Fibroblast of upper back skin (primary cell): Measurements from ENCODE around the gene APP.
"Not testable (repeated sequence)": the region's sequence is repeated elsewhere in the genome, so short reads cannot be mapped to it uniquely, and the experiment has no call there.

ENCODE experiments used
- DNase-seq: peaks from one replicate; pipeline ENCODE4 v3.0.0-alpha.2; 2013

Gene APP

DNA sequence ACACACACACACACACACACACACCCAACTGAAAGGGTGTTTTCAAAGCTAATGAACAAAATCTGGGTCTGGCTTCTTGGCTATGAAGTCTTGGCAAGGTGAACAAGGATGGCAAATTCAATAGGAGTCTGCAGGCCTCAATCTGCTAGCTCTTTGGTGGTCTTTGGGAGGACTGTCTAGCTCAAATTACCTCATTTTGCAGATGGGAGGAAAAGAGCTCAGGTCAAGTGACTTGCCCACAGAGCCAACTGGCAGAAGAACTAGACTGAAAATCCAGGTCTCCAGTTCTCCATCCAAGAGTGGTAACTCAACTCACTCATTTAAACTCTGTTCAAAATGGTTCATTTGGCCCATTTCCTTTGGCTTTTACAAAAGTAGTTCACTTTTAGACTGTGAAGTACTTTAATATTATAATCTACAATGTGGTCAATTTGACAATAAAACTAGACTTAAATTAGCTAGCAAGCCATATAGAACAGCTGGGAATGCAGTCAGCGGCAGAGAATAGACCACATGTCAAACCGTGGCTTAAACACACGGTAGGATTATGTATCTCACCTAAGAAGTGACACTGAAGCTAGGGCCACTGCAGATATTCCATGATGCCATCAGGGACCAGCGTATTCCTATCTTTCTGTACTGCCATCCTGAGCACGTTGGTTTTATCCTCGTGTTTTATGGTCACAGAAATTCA, 112.9 kb downstream of the APP start:
- no peak for DNase-seq

DNA sequence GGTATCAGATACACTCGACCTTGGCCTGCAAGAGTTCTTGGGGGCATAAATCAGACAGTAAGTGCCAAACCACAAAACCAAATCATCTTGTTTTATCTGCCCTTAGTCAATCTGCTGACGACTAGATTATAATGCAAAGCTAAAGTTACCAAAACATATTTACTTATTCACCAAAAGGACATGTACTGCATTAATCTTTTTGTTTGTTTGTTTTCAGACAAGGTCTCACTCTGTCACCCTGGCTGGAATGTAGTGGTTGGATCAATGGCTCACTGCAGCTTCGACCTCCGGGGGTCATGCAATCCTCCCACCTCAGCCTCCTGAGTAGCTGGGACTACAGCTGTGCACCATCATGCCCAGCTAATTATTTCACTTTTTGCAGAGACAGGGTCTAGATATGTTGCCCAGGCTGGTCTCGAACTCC, 114.7 kb downstream of the APP start:
- no peak for DNase-seq

DNA sequence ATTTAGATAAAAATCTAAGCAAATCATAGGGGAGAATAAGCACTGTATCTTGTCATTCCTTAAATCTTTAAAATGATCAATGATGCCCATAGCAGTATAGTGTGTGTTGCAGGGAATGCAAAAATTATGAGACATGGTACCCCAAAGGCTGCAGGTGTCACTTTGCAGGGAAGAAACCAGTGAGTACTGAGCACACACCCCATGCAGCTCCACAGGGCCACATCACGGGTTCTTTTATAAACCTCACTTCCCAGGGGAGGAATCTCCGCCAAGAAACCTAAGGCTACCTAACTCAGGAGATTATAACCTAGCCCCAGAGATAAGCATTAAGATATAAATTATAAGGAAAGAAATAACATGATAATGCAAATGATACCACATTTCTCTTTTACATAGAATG, 115.6 kb downstream of the APP start:
- no peak for DNase-seq

DNA sequence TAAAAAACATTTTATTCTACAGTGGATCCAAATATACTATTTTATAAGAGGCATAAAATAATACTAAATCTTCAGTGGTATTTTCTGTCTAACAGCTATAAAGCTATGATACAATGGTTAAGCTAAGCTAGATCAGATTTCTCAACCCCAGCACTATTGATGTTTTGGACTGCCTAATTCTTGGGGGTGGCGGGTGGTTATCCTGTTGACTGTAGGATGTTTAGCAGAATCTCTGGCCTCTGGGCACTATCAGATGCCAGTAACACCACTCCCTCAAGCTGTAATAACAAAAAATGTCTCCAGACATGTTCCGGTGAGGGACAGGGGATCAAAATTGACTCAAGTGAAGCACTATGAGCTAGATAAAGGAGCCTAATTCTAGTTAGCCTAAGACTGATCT, 118.5 kb downstream of the APP start:
- DNase-seq = no peak

DNA sequence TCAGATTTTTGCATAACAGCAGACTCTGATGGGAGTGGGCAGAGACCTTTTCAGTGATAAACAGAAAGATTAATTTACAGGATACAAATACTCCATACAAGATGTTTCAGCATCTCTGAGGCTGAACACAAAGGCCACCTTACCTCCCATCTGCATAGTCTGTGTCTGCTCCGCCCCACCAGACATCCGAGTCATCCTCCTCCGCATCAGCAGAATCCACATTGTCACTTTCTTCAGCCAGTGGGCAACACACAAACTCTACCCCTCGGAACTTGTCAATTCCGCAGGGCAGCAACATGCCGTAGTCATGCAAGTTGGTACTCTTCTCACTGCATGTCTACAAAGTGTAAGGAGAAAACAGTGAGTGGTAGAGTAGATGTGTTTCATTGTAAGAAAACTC, 119.7 kb downstream of the APP start:
- DNase-seq = no peak

DNA sequence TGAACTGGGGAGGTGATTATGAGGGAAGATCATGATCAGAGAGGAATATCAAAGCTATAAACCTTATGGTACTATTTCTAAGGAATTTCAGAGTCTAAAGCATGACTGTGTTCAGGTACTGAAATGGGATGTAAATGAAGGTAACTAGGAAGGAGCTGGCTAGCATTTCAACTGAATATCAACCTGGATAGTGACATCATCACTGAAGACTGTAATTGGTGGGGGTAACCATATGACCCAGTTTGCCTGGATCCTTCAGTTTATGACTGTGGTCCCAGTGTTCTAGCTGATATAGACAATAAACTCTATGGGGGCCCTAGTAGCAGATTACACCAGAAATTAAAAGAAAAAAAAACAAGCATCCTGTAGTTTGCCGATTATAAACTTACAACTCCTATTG, 120.8 kb downstream of the APP start:
- no peak for DNase-seq

DNA sequence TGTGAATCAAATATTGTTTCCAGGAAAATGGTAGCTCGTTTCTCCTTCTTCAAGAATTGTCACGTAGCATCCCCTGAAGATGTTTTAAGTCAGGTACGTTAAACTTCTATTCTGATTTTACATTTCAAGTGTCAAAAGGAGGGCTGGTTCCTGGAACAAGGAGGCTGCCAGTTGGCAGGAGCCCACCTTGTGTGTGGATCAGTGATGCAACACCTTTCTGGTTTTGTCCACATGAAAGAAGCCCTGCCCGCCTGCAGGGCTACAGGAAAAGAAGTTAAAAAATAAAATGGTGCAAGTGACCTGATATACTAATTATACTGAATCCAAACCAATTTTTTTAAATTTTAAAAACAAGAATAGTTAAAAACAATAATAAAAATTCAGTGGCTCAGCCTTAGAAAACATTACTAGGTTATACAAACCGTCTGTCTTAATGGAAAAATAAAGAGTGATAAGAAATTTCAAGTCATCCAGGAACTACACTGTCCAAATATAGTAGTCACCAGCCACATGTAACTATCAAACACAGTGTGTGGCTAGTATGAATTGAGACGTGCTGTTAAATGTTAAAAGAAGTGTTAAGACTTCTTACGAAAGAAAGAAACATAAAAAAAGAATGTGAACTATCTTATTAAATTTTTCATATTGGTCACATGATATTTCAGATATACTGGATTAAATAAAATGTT, 123.1 kb downstream of the APP start:
- no peak for DNase-seq

DNA sequence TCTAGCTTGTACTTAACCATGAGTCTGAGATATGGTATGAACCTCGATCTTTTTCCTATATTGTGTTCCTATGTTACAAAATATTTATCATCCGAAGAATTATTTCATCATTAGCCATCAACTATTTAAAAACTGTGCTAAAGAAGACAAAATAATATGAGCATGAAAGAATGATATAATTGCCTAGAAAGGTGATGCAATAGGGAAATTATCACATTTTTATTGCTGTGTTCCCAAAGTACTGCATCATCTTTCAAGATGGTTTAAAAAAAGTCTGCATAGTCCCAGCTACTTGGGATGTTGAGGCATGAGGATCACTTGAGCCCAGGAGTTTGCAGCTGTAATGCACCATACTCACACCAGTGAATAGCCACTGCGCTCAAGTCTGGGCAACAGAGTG, 126.7 kb downstream of the APP start:
- DNase-seq = no peak

DNA sequence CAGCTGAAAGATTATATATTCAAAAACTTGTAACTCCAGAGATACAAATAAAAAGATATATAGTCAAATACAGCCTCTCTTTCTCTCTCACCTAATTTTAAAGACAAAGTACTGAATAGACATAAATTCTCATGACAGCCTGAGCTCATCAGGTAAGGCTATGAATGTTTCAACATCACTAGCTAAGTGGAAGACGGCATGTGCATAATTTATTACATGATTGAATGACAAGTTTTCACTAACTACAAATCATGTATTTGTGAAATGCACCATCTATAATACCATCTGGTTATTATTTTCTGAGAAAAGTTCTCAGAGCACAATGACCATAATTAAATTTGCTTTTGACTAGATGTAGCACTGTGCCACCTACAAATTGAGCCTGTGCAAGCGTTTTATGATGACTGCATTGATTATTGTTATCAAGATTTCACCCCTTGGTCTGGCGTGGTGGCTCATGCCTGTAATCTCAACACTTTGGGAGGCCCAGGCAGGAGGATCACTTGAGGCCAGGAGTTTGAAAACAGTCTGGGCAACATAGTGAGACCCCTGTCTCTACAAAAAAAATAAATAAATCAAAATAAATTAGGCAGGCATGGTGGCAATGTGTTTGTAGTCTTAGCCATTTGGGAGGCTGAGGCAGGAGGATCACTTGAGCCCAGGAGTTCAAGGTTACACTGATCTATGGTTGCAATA, 128.2 kb downstream of the APP start:
- DNase-seq = no peak

DNA sequence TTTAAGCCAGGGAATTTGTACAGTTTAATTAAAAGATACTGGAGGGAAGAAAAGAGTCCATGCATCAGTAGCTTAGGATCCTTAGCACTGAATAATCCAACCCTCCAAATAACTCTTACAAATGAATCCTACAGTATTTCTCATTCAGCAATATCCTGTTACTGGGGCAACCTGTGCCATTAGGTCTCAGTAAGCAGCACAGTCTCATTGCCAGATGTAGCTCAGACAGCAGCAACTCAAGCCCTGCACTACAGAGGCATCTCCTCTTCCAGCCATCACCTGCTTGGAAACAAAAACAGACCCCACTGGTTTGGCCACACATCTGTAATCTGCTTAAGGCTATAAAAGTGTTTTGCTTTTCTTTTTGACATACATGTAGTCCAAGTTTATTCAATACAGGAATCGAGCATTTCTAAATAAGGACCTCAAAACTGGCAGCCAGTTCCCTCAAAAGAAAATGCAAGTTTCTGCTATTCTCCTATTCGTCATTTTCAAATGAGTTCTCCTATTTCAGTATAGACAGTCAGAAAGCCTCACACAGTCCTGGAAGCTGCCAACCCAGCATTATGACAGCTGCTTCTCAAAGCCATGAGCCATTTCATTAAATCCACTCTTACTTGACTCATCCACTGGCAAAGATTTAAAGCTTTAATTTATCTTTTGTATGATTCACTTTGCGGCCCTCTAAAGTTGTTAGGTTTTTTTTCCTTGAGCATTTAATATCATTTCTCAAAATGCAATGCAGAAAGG, 129.0 kb downstream of the APP start:
- DNase-seq = peak; percentile 84

DNA sequence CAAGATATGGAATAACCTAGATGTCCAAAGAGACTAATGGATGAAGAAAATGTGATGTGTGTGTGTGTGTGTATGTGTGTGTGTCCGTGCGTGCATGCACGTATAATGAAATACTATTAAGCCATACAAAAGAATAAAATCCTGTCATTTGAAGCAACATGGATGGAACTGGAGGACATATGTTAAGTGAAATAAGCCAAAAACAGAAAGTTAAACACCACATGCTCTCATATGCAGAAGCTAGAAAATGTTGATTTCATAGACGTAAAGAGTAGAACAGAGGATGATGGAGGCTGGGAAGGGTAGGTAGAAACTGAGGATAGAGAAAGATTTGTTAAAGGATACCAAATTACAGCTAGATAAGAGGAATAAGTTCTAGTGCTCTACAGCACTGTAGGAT, 133.7 kb downstream of the APP start:
- no peak for DNase-seq

DNA sequence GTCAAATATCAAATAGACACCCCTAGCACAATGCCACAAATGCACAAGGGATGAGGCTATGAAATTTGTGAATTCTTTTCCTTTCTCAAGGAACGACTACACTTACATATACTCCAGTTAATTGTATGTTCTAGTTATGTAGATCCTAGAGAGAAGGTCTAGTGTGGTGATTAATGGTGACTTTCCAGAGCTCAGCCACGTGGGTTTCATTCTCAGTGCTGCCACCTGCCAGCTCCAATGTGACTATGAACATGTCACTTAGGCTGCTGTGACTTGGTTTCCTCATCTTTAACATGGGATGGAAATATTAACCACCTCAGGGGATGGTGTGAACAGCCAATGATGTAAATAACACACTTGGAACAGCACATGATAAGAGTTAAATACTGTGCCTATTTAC, 138.3 kb downstream of the APP start:
- no peak for DNase-seq

DNA sequence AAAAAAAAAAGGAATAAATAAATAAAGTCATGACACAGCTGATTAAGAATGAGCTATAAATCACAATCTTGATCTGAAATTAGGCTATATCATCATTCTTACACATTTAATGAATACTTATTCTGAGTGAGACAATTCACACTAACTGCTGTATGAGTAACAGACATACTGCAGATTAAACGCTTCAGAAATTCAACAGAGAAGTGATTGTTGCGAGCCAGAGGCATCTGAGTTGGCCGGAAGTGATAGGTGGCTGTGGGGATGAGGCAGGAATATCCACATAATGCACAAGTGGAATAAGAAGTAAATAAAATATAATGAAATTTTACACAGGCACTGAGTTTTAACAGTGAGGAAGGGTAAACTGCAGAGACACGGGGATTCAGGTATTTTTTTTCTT, 142.4 kb downstream of the APP start:
- no peak for DNase-seq

DNA sequence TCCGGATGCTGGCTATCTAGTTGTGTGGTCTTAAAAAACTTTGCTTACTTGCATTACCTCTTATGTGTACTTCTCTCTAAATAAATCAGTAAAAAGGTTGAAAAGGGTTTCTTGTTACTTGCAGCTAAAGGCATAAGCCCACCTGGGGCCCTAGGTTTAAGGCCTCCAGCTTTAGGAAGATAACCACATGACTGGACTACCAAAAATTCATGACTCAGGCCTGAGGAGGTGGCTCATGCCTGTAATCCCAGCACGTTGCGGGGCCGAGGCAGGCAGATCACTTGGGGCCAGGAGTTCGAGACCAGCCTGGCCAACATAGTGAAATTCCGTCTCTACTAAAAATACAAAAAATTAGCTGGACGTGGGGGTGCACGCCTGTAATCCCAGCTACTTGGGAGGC, 142.9 kb downstream of the APP start:
- peak; percentile 61 for DNase-seq

DNA sequence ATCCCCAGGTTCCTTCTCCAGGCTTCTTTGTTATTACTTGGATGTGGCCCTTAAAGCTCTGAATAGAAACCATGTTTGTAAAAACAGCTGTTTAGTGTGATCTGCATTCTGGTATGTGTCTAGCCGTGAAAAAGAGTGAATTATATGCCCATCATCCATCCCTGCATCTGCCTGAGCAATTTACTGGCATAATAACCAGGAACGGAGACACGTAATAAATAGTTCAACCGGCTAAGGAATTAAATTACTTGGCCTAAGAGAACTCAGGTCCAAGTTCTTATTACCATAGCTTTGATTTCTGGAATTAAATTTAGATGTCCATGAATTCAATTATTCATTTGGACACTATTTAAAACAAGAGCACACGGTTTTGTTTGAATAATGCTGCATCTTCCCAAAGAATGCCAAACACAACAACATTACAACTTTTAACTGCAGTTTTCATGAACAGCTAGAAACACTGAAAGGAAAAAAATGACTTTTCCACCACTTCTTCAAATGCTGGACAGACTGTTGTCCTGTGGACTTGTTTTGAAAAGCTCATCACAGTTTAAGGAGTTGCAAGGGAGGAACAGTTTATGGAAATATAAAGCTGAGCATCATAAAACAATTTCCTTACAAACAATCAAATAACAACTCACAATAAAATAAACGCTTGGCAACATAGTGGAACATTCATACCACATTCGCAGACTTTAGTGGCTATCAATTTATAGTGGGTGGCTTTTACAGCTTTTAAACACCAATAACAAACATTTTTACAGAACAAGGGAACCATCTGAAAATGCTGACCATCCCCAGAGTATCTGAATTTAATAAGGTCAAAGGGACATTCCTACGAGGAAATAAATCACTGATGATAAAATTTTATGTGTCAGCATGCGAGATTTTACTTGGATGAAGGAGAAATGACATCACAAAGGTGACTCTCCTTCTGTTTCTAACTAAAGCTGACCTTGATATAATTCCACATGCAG, 144.7 kb downstream of the APP start:
- DNase-seq = no peak

DNA sequence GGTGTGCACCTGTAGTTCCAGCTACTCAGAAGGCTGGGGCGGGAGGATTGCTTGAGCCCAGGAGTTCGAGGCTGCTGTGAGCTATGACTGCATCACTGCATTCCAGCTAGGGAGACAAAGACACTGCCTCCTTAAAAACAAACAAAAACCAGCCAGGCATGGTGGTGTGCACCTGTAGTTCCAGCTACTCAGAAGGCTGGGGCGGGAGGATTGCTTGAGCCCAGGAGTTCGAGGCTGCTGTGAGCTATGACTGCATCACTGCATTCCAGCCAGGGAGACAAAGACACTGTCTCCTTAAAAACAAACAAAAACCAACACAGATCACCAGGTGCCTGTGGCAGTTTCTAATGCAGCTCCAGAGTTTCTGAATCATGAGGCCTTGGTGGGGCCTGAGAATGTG, 147.2 kb downstream of the APP start:
- DNase-seq = not testable (repeated sequence)

DNA sequence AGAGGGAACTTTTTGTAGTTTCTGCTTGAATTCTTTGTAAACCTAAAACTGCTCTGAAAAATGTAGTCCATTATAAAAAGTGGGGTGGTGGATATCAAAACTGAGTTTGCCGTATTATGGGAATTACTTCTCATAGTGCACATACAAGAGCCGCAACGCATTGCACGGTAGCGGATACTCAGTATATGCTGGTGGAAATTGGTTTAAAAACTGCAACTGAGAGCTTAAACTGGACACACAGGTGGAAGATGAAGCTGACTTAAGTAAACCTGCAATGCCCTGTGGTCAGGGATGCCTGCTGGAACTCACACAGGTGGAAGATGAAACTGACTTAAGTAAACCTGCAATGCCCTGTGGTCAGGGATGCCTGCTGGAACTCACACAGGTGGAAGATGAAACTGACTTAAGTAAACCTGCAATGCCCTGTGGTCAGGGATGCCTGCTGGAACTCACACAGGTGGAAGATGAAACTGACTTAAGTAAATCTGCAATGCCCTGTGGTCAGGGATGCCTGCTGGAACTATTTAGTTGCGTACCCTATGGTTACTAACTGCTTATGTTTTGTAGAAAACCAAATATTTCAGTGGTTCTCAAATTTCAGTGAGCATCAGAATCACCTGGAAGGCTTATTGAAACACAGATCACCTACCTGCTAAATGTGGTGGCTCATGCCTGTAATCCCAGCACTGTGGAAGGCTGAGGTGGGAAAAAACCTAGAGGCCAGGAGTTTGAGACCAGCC, 147.8 kb downstream of the APP start:
- not testable (repeated sequence) for DNase-seq

DNA sequence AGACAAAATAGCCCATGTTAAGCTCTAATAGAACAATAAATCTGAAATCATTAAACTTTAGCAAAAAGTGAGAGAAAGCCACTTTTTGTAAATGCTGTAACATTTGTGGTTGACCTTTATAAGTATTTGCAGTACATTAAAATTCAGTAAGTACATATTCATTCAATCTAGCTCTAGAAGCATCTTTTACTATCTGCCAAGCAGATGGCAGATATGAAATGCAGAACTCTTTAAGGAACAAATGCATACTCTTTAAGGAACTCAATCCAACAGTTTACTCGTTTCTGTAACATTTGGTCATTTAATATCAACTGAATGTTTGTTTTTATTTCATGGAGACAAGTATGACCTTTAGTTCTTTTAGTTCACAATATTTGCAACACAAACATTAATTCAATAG, 150.1 kb downstream of the APP start:
- no peak for DNase-seq

DNA sequence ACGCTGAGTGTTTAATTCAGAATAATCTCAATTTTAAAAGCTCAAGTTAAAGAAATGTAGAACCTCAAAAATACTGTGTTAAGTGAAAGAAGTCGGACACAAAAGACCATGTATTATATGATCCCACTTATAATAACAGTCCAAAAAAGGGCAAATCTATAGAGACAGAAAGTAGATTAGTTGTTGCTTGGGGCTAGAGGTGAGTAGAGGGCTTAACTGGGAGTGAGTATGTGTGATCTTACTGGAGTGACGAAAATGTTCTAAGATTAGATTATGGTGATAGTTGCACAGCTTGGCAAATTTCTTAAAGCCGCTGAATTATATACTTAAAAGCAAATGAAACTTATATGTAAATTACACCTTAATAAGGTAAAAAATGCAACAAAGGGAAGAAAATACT, 150.5 kb downstream of the APP start:
- no peak for DNase-seq

DNA sequence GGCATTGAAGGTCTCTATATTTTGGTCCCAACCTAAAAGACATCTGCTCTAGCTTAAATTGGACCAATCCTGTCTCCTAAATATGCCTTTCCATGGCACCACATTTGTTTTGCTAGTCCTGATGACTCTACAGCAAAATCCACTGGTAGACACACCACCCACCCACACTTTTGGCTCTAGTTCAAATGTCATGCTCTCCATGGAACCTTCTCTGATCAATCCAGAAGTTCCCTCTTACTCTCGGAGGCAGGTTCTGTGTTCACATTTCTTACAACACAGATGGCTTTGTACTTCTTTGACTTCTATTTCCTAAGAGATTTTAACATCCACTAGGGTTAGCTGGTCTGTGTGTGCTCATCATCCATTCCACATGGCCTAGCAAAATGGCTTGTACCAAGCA, 151.3 kb downstream of the APP start:
- no peak for DNase-seq

DNA sequence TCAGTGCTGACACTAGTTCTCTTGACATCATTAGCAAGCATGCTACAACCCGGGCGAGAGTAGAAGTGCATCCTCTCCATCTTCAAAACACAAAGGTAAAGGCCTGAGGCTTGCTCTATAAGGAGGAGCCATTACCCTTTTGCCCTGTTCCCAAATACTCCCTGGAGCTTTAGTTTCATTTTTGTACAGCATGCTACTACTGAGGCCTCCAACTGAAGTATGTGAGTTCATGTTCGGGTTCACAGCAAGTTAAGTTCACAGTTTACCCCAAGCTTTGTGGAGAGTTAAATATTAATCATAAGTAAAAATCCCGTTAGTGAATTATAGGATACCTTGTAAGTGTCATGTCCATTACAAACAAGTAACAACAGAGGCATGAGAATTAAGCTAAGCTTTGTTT, 156.6 kb downstream of the APP start:
- no peak for DNase-seq

DNA sequence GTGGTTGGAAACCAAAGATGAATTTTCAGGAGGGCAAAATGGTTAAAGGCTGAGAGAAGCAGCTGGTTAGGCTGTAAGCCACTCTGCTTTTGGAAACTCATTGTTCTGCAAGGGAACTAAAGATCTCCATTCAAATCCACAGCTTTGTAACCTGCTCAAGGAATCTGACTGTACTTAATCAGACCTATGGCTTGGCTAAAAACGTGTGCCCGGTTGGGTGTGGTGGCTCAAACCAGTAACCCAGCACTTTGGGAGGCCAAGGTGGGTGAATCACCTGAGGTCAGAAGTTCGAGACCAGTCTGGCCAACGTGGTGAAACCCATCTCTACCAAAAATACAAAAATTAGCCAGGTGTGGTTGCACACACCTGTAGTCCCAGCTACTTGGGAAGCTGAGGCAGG, 158.1 kb downstream of the APP start:
- DNase-seq = not testable (repeated sequence)
